OCI-LY7 (cell line): ENCODE measurements around the gene IPO9. TPM values are rescaled to one million over a fixed set of nuclear protein-coding genes. Genes with fewer than 3 reads are reported as not detected.

Source experiments
- BruUV-seq: library from RNA; stranded (reverse); fragments of 400-500 nt; replicated peaks from 2 replicates; lab custom pipeline; 2021; lab: Mats Ljungman, UMichigan
- CTCF ChIA-PET: fragments of 300-600 bp; sonication (Branson Sonifier 250); formaldehyde crosslinking; loops from one replicate; lab custom pipeline; 2022; ENCODE audit warnings: antibody characterized with exemption; ENCODE audit not compliant: unreplicated experiment; lab: Charles Lee
- POLR2A ChIA-PET: fragments of 300-600 bp; sonication (Branson Sonifier 250); formaldehyde crosslinking; loops from one replicate; lab custom pipeline; 2022; ENCODE audit warnings: antibody characterized with exemption; lab: Charles Lee
- DNase-seq: peaks from one replicate; pipeline ENCODE4 v3.0.0-alpha.2; 2015; ENCODE audit warnings: low spot score
- H2AFZ ChIP-seq: fragments of 200-600 bp; sonication (generic), shearing (Covaris generic); 2 replicates; pipeline ENCODE4 v1.6.1; 2014; ENCODE audit warnings: mild to moderate bottlenecking, antibody characterized with exemption, low read length, moderate library complexity
- H3K27ac ChIP-seq: fragments of 200-600 bp; sonication (generic); 2 replicates; pipeline ENCODE4 v1.5.1; 2014; ENCODE audit warnings: mixed run types, low read depth, mild to moderate bottlenecking, moderate library complexity, low read length, inconsistent platforms; ENCODE audit not compliant: poor library complexity, severe bottlenecking
- H3K36me3 ChIP-seq: fragments of 200-600 bp; sonication (generic); 2 replicates; pipeline ENCODE4 v1.6.1; 2014; ENCODE audit warnings: mild to moderate bottlenecking, antibody characterized with exemption, low read length, moderate library complexity, mixed read lengths; ENCODE audit not compliant: insufficient read depth
- H3K4me1 ChIP-seq: fragments of 200-600 bp; sonication (generic); 2 replicates; pipeline ENCODE4 v1.5.1; 2014; ENCODE audit warnings: mild to moderate bottlenecking, low read length; ENCODE audit not compliant: insufficient read depth, poor library complexity, severe bottlenecking
- H3K4me2 ChIP-seq: fragments of 200-600 bp; sonication (generic); 2 replicates; pipeline ENCODE4 v1.6.1; 2014; ENCODE audit warnings: mild to moderate bottlenecking, low read length
- H3K4me3 ChIP-seq: fragments of 200-600 bp; sonication (generic); 2 replicates; pipeline ENCODE4 v1.5.1; 2014; ENCODE audit warnings: mild to moderate bottlenecking, low read depth, low read length; ENCODE audit not compliant: poor library complexity, severe bottlenecking
- H3K79me2 ChIP-seq: fragments of 200-600 bp; sonication (generic); 2 replicates; pipeline ENCODE4 v1.6.1; 2016; ENCODE audit warnings: low read depth, mild to moderate bottlenecking, low read length, moderate library complexity, mixed read lengths; ENCODE audit not compliant: insufficient read depth
- H3K9me2 ChIP-seq: fragments of 200-600 bp; sonication (generic); 2 replicates; pipeline ENCODE4 v1.6.1; 2016; ENCODE audit warnings: mild to moderate bottlenecking, low read length, mixed read lengths; ENCODE audit not compliant: insufficient read depth
- H3K9me3 ChIP-seq: fragments of 200-600 bp; sonication (generic); 2 replicates; pipeline ENCODE4 v1.6.1; 2014; ENCODE audit warnings: mild to moderate bottlenecking, mixed run types, low read length, mixed read lengths
- H4K20me1 ChIP-seq: fragments of 200-600 bp; sonication (generic); 2 replicates; pipeline ENCODE4 v1.6.1; 2014; ENCODE audit warnings: mild to moderate bottlenecking, antibody characterized with exemption, low read length, moderate library complexity, mixed read lengths; ENCODE audit not compliant: insufficient read depth
- CTCF ChIP-seq: fragments of 200-600 bp; sonication (generic); conservative IDR thresholded peaks from 2 replicates; pipeline ENCODE4 v1.5.1; 2014; ENCODE audit warnings: mild to moderate bottlenecking, antibody characterized with exemption, low read length, moderate library complexity, mixed read lengths
- EZH2phosphoT487 ChIP-seq: fragments of 200-600 bp; sonication (generic); IDR thresholded peaks from 2 replicates; pipeline ENCODE4 v1.6.1; 2018; ENCODE audit warnings: low read depth, borderline replicate concordance, mild to moderate bottlenecking, mixed run types, antibody characterized with exemption, low read length, moderate library complexity, mixed read lengths
- intact Hi-C: fragments of 100-400 bp; cut with micrococcal nuclease; formaldehyde crosslinking; loops from one replicate; pipeline ENCODE4 v1.10.0; 2022; ENCODE audit not compliant: unreplicated experiment
- total RNA-seq, 2 experiments: library from RNA; depleted of rRNA in 1 of 2; stranded (reverse); fragments of >200 nt in 1 of 2; shearing (Covaris generic) in 1 of 2; gene quantifications; 2 replicates each; pipeline ENCODE4 v1.2.3, GENCODE V29; 2014 to 2022

Gene IPO9
- total RNA-seq, 2 experiments from 2014 or later: 47.2 to 67.9 TPM

- ChIA-PET POLR2A (interaction anchor here (0.5 kb wide), 1 partner anchor 321 kb away, joined by 3 read pairs; no protein-coding TSS in a partner anchor), CTCF (no interaction called here)
- H2AFZ ChIP-seq: no peak overlapping the region
- H3K79me2 ChIP-seq: no peaks in the 10 kb centered on the region
- no peak overlapping the region for H3K27ac ChIP-seq
- no peak for TF ChIP-seq EZH2phosphoT487
- no peak for TF ChIP-seq CTCF
- no peaks in the 10 kb centered on the region for H3K36me3 ChIP-seq
- peaks cover 3% of the 10 kb centered on the region for H3K4me1 ChIP-seq
- no peak overlapping the region for H3K4me3 ChIP-seq
- H3K9me3 ChIP-seq: no peaks in the 10 kb centered on the region
- intact Hi-C loops: no loop called here
- BruUV-seq: no TSS peak
- no peak for DNase-seq
- H4K20me1 ChIP-seq: no peaks in the 10 kb centered on the region
- H3K9me2 ChIP-seq: no peaks in the 10 kb centered on the region
- no peak overlapping the region for H3K4me2 ChIP-seq
These were observed 88.5 kb downstream of the IPO9 start for GRCh38 chr1:201917362-201918033.

GRCh38 chr1:201918343-201918742, 89.4 kb downstream of the IPO9 start:
- no peaks in the 10 kb centered on the region for H3K79me2 ChIP-seq
- no peak overlapping the region for H3K4me3 ChIP-seq
- H3K4me1 ChIP-seq: peaks cover 3% of the 10 kb centered on the region
- H3K9me3 ChIP-seq: no peaks in the 10 kb centered on the region
- POLR2A ChIA-PET: no interaction called here
- H3K36me3 ChIP-seq: no peaks in the 10 kb centered on the region
- H3K27ac ChIP-seq: no peak overlapping the region
- DNase-seq: no peak
- BruUV-seq: no TSS peak
- H2AFZ ChIP-seq: no peak overlapping the region
- TF ChIP-seq EZH2phosphoT487: no peak
- TF ChIP-seq CTCF: no peak
- no peaks in the 10 kb centered on the region for H3K9me2 ChIP-seq
- CTCF ChIA-PET: no interaction called here
- intact Hi-C loops: no loop called here
- H3K4me2 ChIP-seq: no peak overlapping the region
- H4K20me1 ChIP-seq: no peaks in the 10 kb centered on the region

GRCh38 chr1:201921952-201922558, 93.1 kb downstream of the IPO9 start:
- no peak overlapping the region for H3K27ac ChIP-seq
- CTCF ChIA-PET: no interaction called here
- H3K4me3 ChIP-seq: no peak overlapping the region
- H3K9me3 ChIP-seq: no peaks in the 10 kb centered on the region
- H3K9me2 ChIP-seq: no peaks in the 10 kb centered on the region
- H4K20me1 ChIP-seq: no peaks in the 10 kb centered on the region
- no peaks in the 10 kb centered on the region for H3K36me3 ChIP-seq
- POLR2A ChIA-PET: no interaction called here
- no peak for DNase-seq
- no TSS peak for BruUV-seq
- no peak overlapping the region for H3K4me2 ChIP-seq
- H2AFZ ChIP-seq: no peak overlapping the region
- no peaks in the 10 kb centered on the region for H3K79me2 ChIP-seq
- TF ChIP-seq CTCF: no peak
- no peak for TF ChIP-seq EZH2phosphoT487
- intact Hi-C loops: no loop called here
- H3K4me1 ChIP-seq: peaks cover 3% of the 10 kb centered on the region
